Ecto neural progenitor cell (in vitro differentiated cells): ENCODE data around the gene ZNFX1.

ENCODE experiments used
- DNase-seq: peaks from one replicate; pipeline ENCODE4 v3.0.0-alpha.2; 2018; ENCODE audit warnings: low spot score

ZNFX1 gene

DNA sequence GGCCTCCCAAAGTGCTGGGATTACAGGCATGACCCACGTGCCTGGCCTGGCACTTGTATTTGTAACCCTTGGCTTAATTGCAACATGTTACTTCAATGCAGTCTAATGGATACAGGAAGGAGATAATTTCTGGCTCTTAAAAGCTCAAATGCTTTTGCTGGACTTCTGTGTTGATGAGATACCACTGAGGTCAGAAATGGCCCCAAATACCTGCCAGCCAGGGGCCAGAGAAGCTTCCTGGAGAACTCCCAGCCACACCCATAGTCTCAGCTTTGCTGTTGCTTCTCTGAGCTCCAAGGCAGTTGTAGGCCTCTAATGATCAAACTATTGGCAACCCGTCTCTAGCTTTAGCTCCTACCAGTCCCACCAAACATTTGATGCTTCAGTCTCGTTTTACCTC, 14.2 kb upstream of the ZNFX1 start:
- DNase-seq, result no peak

DNA sequence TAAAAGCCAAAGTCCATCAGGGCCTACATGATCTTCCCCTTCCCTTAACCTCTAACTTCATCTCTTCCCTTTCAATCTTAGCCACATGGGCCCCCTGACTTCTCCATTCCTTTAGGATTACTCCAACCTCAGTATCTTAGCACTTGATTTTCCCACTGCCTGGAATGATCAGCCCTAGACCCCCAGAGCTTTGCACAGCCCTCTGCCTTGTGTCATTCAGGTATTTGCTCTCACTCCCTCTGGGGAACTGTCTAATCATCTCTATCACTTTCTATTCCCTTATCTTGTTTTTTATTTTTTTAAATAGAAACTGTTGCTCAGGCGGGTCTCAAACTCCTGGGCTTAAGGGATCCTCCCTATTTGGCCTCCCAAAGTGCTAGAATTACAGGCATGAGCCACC, 13.3 kb upstream of the ZNFX1 start:
- no peak for DNase-seq

DNA sequence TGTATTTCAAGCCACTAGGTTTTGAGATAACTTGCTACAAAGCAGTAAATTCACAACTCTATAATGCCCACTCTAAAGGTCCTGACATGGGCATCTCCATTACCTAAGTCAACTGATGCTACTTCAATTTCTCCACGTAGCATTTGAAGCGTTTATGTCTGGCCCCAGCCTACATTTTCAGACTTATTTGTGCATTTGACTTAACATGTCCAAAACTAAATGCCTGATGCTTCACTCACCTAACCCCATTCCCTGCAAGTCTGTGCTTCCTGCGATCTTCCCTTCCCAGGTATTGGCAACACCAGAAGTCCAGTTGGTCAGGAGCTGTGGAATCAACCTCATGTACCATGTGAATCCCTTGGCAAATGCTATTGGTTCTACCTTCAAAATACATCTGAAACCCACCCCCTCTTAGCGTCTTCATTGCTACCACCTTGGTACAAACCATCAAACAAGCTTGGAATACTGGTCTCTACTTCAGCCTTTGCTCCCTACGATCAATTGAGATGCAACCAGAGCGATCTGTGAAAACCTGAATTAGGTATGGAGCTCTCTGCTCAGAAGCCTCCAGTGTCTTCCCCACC, 12.8 kb upstream of the ZNFX1 start:
- DNase-seq, result no peak

DNA sequence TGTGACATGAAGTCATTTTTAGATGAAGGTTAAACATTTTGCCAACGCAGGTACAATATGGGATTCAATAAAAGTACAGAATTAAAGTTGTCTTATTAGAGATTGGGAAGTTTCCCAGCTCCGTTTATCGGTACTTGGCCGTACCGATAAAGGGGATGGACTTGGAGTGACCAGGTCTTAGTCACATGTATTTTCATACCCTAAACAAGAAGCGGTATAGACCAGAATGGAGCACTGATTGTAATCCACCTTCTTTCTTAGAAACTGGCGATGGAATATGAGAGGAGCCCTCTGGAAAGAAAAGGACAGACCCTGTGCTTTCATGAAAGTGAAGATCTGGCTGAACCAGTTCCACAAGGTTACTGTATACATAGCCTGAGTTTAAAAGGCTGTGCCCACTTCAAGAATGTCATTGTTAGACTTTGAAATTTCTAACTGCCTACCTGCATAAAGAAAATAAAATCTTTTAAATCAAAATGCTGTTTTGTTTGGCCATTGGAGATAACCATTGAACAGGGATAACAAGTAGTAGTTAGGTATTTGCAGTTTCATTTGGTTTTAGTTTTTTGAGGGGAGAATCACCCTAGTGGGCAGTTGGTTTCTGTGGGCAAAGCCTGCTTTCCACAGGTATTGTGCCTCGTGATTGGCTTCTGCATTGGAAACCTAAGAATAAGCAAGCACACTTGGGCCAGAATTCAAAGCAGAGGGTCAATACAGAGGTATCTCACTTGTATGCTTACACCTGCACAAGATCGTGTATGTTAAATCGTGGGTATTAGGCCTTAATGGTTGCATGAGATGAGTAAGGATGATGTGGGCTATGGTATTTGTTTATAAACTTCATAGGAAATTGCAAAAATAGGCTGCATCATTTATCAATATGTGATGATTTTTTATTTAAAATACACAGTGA, 11.2 kb upstream of the ZNFX1 start:
- no peak for DNase-seq

DNA sequence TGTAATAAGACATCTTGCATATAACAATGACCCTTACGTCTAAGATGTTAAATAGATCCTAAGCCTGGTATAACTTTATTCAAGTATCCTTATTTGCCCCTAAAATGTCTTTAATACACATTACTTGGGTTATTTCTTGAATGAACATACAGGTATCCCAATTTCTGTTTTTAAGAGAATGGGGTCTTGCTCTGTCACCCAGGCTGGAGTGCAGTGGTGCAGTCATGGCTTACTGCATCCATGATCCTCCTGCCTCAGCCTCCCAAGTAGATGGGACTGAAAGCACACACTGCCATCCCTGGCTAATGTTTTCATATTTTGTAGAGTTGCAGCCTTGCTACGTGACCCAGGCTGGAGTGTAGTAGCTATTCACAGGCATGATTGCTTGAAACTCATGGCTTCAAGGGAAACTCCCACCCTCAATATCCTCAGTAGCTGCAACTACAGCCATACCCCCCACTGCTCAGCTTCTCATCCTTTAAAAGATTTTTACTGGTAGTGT, 10.4 kb upstream of the ZNFX1 start:
- DNase-seq, result no peak

DNA sequence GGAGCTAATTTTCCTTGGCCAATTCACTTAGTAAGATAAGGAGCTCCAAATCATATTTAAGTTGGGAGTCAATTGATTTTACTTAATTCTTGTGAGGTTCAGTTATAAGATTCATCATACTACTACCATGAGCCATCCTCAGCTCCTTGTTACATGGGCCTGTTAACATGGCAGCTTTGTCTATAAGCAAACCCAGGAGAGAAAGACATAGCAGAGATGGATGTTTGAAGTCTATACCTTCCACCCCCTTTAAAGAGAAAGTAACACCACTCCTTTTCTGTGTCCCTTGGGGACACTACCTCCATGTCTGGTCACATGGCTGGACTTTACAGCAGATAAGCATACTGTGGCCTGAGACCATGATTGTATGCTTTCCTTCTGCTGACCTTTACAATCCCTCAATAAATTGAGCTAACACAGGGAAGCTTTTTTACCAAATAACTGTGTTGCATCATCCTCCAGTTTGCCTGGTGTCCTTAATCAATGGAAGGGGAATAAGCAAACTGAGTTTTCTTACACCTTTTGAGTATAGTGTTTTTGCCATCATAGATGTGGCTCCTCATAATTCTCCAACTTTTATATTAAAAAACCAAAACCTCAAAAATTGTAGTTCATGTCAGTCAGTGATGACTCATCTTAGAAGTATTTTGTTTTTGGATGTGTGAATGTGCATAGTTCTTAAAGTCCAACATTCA, 9.8 kb upstream of the ZNFX1 start:
- DNase-seq, result no peak

DNA sequence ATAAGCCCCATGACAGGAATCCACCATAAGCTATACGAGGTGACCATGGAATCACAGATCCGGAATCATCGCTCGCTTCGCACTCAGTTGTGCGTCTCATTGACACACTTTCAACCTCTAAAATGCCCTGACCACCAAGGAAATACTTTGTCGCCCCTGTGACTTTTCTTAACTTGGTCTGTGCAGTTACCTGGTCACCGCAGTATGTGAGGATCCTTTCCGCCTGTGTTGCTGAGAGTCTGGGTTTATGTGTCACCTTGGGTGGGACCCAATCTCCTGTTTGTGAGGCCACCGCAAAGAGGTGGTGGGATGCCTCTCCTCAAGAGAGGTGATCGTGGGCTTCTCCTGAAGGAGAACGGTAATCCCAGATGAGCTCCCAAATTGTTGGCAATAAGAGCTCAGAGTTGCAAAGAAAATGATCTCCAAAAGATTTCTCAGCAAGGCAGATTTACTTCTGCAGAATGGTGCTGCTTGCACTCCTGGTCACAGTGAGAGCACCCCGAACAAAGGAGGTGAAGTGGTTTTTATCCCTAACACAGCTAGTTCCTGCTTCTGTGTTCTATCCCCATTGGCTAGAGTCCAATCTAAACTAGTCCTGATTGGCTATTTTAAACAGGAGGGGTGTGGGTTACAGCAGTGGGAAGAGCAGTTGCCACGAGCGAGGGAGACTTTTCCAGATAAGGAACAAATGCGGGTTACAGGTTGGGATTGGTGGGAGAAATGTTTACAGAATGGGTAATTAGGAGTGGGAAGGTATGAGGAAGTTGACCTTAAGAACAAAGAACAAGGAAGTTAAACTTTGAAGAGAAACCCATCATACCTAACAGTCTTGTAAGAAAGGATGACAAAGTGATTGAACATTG, 9.1 kb upstream of the ZNFX1 start:
- no peak for DNase-seq

DNA sequence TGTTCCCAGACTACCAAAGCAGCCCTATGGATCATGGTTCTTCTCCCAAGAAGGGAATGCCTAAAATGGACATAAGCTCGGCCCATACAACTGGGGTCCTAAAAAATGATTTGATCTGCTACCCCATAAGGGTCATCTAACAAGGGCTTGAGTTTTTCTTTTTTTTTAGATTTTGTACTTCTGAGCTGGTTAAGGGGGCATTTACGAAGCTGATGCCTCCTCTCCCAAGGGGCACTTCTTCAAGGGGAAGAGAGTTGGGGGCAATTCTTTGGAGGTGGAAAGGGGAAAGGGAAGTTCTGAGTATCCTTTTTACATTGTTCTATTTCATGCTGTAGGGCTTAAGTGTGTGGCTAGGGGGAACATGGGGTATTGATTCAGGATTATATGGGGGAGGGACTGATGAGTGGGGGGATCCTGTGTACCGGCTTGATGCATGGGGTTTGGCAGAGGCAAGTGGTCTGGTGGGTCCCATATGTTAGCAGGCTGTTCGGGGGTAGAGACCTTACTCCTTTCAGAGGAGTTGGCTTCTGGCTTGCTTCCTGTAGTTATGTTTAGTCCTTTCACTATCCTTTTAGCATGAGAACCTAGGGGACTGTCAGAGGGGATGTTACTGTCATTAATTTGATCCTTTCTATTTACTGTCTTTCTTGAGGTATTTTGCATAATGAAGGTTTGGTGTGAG, 8.1 kb upstream of the ZNFX1 start:
- no peak for DNase-seq

DNA sequence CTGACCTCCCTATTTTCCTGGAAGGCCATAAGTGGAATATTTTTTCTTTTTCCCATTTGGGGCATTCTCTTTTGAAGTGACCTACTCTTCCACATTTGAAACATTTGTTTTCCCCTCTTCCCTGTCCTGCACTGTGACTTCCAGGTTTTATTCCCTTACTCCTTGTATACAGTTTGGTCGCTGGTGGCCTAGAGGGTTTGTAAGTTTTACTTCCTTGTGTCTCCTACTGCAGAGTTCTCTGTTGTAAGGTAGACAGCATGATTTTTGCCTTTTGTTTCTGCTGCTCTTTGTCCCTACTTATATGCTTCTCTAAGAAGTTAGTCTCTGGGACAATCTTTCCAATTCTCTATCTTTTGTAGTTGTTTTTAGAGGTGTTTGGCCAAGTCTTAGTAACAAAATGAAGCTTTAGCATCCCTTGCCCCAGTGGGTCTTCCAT, 7.4 kb upstream of the ZNFX1 start:
- DNase-seq, result no peak

DNA sequence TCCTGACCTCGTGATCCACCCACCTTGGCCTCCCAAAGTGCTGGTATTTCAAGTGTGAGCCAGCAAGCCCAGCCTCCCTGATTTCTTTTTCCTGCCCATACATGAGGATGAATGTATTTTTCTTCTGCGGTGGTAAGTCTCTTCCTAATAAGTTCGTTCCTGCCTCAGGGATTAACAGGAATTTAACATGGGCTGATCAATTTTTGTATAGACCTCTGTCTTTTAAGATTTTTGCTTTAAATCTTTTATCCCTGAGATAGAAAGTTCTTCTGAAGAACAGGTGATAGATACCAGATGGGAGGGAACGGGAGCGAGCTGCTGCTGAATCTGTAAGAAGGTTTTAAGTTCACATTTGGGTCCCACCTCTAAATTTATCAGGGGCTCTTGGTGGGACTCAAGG, 7.0 kb upstream of the ZNFX1 start:
- DNase-seq, result no peak

DNA sequence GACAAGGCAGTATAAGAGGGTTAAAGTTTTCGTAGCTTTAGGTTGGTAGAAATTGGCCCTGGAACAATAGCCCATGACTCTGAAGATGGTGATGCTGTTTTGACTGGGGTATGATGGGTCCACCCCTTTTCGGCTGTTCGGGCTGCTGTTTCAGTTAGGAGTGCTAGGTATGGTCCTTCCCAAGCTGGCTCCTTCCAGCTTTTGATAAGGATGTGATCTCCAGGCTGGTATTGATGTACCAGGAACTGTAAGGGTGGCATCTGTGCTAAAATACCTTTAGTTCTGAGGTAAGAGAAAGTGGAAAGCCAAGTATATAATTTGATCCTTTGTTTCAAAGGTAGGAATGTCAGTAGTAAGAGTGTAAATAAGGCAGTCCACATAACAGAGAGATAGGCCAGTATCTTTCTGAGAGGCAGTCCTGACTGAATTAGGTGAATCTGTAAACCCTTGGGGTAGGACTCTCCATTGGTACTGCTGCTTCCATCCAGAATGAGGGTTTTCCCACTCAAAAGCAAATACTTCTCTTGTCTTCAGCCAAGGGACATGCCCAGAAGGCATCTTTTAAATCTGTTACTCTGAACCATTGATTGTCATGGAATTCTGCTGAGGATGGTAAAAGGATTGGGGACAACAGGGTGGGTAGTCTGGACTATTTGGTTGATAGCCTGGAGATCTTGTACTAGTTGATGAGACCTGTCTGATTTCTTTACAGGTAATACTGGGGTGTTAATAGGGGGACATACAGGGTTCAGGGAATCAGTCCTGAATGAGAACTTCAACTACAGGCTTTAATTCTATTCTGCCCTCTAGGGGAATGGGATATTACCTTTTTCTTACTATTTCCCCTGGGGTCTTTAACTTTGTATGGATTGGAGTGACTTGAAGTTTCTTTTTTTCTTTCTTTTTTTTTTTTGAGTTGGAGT, 6.1 kb upstream of the ZNFX1 start:
- no peak for DNase-seq

DNA sequence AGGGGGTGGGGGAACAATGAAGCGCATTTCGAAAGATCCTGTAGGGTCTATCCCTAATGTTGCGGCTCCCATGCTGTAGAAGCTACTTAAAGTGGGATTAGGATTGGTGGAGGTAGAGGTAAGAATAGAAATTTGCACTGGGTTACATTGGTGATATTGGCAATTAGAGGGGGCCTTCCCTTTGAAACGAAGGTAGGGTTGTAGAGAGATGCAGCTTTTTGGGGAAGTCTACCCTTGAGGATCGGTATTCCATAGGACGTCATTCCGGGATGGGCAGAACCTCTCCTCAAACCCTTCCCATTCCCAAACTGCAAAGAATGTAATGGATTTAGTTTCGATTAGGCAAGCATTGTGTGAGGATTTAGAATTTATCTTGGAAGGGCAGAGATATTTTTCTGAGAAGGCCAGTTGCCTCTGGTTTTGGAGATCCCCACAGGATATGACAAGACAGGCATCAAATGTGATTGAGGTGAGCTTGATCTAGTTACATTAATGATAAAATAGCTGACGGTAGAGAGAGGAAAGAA, 5.4 kb upstream of the ZNFX1 start:
- no peak for DNase-seq

DNA sequence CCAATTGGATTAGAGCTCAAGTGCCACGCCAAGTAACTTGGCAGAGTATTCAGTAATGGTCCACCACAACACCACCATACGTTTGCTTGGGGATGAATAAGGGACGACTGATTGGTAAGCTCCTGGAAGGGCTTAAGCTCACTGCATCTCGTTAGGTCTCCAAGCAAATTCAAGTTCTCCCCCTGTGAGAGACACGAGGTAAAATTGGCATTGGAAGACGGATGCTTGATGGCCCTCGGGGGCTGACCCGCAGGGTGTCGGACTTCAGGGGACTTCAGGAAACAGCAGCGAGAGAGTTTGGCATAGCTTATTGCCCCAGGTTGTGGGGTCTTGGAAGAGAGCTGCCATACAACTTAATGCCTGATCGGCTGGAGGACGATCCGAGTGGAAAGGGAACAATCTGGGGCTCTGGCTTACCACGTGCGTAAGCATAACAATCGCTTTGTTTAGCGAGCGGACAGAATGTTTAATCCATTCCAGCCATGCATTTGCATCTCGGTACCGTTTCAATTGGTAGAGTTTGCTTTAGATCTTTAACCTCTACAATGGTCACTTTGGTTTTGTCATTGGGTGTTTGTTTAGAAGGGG, 4.8 kb upstream of the ZNFX1 start:
- DNase-seq, result peak; percentile 53

DNA sequence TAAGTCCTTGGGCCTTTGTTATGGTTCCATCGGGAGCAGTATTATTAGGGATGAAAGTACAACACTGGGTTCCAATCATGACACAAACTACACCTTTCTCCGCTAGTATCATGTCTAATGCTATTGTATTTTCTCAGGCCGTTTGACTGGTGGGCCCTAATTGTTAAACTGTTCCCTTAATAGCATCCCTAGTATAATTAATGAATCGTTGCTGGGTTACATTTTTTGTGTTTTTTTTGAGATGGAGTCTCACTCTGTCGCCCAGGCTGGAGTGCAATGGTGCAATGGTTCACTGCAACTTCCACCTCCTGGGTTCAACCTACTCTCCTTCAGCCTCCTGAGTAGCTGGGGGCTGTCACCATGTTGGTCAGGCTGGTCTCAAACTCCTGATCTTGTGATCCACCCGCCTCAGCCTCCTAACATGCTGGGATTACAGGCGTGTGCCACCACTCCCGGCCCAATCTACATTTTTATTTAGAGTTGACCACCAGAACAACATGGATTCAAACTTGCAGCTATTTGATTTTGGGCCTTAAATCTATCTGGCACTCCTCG, 4.1 kb upstream of the ZNFX1 start:
- no peak for DNase-seq

DNA sequence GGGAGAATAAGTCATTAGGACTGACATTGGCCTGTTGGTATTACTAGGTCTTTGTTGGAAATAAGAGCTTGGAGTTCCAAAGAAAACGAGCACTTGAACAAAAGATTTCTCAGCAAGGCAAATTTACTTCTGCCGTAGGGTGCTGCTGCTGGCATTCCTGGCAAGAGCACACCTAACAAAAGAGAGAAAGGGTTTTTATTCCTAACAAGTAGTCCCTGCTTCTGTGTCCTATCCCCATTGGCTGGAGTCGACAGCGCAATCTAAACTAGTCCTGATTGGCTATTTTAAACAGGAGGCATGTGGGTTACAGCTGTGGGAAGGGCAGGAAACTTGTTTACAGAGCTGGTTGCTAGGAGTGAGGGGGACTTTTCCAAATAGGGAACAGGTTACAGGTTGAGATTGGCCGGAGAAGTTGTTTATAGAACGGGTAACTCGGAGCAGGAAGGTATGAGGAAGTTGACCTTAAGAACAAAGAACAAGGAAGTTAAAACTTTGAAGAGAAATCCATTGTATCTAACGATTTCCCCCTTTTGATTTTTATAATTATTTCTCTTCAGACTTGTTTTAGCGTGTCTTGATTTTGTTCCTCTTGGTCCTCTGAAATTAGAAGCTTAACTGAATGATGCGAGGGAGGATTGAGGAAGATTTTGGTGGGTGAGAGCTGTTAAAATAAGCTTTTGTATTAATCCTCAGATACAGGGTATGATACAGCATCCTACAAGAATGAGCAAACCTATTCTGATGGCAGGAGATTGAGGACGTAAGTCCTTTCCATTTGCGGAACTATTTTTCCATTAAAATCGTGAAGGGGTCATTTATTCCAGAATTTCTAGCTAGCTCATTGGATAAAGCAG, 3.4 kb upstream of the ZNFX1 start:
- DNase-seq, result peak; percentile 76

DNA sequence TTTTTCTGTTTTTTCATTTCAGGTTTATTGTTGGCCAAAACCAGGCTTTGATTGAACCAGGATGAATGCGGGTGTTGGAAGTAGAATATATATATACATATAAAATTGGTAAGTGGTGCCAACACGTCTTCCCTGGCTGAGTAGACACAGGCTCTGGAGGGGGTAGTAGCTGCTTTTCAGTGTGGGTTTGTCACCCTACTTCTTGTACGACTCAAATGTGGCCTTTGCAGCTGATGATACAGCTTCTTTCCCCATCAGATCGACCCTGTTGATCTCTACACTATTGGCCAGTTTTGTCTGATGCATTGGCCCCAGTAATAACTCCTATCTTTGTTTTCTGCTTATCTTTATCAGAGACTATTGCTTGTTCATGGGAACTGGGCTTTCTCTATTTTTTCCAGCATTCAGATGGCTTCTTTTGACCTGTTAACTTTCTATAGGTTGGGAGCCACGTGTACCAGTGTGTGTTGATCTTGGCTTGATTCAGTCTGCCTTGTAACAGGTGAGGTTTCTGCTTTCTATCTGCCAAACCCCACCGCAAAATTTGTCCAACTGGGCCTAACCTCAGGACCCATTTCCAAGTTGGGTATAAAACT, 2.7 kb upstream of the ZNFX1 start:
- no peak for DNase-seq

DNA sequence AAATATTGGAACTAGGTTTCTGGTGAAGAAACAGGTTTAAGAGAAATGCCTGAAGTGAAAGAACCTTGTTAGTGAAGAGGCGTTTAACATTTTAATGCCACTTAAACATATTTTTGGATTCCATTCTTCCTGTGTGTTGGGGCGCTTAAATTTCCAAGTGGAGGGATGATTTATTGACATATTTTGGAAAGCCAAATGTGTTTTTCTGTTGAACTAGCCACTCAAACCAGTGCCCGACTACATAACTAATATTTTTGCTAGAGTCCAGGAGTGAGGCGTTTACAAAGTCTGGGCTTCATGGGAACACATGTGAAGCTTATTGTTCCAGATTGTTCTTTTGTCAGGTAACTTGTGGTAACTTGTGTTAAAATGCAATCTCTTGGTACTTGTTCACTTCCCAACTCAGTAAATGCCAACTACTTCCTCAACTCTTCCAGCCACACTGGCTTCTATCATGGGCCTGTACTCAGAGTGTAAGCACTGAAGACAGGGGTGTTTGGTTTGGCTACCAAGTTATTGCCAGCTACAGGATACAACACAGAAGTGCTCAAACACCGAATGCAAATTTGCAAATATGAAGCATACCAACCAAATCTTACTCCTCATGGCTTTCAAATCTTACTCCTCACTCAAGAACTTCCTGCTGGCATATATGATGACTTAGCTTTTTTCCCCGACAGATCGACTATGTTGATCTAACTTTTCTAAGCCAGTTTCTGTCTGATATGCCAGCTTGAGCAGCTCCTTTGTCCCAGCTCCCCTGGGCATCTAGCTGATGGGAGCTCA, 2.0 kb upstream of the ZNFX1 start:
- DNase-seq, result no peak
